GM13976 (cell line): ENCODE data around the gene KCNIP1.

ENCODE experiments used
- DNase-seq: peaks from one replicate; pipeline ENCODE4 v3.0.0; 2012; ENCODE audit warnings: low spot score
- CTCF ChIP-seq: IDR thresholded peaks from 2 replicates; pipeline ENCODE4 v1.5.1; 2012; ENCODE audit warnings: borderline replicate concordance, mild to moderate bottlenecking; ENCODE audit not compliant: insufficient read depth; ENCODE audit errors: extremely low read depth, missing control alignments, control extremely low read depth
- in situ Hi-C: fragments of 300-500 bp; cut with MboI; formaldehyde crosslinking; loops from one replicate; pipeline ENCODE4 v1.12.0; 2022; ENCODE audit warnings: low sequenced_read_pairs, mixed read lengths, inconsistent platforms; ENCODE audit not compliant: unreplicated experiment

The KCNIP1 gene

DNA sequence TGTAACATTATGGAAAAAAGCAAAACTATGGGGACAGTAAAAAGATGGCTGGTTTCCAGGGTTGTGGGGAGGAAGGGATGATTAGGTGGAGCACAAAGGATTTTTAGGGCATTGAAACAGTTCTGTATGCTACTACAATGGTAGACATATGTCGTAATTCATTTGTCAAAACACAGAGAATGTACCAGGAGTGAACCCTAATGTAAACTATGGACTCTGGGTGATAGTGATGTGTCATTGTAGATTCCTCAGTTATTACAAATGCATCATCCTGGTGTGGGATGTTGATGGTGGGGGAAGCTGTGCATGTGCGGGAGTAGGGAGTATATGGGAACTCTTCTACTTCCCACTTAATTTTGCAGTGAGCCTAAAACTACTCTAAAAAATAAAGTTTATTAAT, 144.7 kb downstream of the KCNIP1 start:
- in situ Hi-C loops = no loop called here
- TF ChIP-seq CTCF = no peak
- no peak for DNase-seq

GRCh38 chr5:170650850-170651249, 147.0 kb downstream of the KCNIP1 start:
- TF ChIP-seq CTCF = no peak
- no peak for DNase-seq
- in situ Hi-C loops = no loop called here

- no peak for TF ChIP-seq CTCF
- in situ Hi-C loops = no loop called here
- DNase-seq = no peak
These were observed 147.9 kb downstream of the KCNIP1 start for GRCh38 chr5:170651604-170652277.

DNA sequence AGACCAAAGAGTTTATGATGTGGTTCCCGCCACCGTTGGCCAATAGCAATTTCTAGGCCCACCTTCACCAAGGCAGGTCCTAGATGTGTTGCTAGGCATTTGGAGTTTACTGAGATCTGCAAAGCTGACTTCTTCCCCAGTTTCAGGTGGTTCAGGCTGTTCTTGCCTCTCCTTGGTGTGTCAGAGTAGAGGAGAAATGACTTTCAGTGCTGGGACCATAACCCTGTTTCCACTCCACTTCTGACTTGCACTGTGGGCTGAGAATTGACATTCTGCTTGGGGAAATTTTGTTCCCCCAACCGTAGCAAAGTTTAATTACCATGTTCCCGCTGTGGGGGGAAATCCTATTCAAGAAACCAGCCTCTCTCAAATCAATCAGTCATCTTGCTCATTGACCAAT, 151.7 kb downstream of the KCNIP1 start:
- no peak for DNase-seq
- no peak for TF ChIP-seq CTCF

DNA sequence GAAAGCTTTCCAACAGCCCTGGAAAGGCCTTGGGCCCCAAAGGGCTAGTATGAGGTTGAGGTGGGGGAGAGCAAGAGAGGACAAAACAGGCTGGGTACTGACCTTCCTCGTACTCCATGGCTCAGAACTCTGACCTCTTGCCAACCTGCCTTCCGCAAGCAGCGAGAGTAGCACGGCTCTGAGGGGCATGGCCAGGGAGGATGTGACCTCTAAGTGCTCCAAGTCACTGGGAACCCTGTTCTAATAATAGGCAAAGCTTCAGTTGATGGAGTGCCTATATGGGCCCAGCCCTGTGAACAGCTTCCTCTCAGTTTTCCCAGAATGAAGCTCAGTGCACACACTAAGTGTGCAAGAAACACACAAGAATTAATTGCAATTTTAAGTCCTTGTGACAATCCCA, 152.1 kb downstream of the KCNIP1 start:
- DNase-seq = no peak
- TF ChIP-seq CTCF = no peak
- in situ Hi-C loops = no loop called here

More for the DNA sequence above, 151.7 kb downstream of the KCNIP1 start:
- in situ Hi-C loops = no loop called here

GRCh38 chr5:170656346-170656745, 152.5 kb downstream of the KCNIP1 start:
- no peak for DNase-seq
- TF ChIP-seq CTCF = no peak
- in situ Hi-C loops = no loop called here

GRCh38 chr5:170660531-170660930, 156.7 kb downstream of the KCNIP1 start:
- no peak for TF ChIP-seq CTCF
- no peak for DNase-seq
- in situ Hi-C loops = no loop called here
